HG03520 (cell line): Measurements from ENCODE around the gene USP22.

Experiments used
- ATAC-seq: cut with Tn5 transposase; IDR thresholded peaks from one replicate; pipeline ENCODE4 v1.9.1; 2021; ENCODE audit warnings: mild to moderate bottlenecking, moderate library complexity; ENCODE audit not compliant: unreplicated experiment

Gene USP22

DNA sequence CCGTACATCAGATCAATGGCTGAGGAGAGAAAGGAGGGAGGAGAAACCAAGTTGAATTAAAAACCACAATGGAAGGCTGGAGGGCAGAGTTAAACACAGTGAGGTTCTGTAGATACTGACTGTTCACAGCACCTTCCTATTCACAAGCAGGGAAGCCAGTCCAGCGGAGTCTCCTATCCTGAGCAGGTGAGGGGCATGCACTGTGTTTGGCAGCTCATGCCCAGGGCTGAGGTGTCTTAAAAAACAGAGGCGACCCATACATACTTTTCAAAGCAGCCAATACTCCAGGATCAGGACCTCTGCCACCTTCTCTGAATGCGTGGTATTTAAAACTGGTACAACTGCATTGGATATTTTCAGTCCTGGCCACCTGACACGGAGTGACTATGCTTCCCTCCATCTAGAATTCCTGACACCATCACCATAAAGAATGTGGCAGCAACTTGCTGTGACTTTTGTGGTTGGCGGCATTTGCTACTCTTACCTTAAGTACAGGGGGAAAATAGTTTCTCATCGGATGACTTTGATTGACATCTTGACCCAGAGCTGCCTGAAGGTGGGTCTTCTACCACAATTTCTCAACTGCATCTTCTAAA, 21.5 kb downstream of the USP22 start:
- ATAC-seq, result no peak

DNA sequence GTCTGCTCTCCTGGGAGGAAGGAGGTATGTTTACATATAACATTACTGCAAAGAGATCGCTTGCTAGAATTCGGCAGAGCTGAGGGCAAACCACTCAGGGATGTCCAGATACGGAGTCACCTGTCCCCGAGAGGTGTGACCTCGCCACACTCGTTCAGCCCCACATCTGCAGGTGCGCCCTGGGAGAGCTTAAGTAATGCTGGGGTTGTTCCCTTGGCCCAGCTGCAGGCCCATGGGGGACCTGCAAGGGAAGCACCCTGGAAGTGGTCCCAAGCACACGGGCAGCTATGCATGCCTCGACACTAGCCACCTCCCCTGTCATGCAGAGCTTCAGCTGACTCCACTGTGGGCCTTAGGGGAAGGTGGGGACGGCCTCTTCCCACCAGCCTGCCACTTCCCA, 22.2 kb downstream of the USP22 start:
- ATAC-seq, result no peak

DNA sequence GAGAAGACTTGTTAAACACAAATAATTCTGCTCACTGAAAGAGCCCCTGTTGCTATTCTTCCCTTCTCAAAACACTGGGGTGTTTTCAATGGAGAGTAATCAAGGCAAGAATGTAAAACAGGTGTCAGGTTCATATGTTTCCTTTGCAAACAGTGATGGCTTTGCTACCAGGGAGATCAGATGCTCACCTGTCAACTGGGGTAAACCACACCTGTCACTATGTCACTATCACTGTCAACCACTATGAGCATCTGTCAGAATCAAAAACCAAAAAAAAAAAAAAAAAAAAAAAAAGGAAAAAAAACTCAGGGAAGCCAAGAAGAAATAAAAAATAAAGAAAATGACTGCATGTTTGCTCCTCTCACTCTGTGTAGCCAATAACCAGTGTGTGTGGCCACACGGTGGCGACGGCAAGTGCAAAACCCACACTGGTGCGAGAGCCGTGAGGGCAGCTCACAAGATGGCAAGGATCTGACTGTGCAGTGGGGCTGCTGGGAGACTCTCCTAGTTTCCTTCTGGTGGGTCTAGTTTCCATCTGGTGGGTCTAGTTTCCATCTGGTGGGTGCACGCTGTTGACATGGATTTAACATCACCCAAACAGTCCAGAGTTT, 22.7 kb downstream of the USP22 start:
- no peak for ATAC-seq

DNA sequence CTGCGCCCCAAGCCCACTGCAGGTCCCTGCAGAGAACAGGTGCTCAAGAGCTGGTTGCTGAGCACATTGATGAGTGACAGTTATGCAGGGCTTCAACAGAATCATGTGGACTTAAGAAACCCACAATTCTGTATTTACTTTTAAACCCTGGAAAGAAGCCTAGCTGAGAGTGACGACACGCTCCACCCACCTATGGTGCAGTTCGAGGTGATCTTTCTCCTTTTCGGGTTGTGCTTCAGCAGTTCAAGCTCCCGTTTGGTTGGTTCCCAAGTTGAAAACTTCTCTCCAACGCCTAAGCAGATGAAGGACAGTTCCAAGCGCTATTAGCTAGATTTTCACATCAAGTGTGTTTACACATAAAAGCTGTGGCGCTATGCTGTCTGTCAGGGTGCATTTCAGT, 23.9 kb downstream of the USP22 start:
- ATAC-seq, result no peak

DNA sequence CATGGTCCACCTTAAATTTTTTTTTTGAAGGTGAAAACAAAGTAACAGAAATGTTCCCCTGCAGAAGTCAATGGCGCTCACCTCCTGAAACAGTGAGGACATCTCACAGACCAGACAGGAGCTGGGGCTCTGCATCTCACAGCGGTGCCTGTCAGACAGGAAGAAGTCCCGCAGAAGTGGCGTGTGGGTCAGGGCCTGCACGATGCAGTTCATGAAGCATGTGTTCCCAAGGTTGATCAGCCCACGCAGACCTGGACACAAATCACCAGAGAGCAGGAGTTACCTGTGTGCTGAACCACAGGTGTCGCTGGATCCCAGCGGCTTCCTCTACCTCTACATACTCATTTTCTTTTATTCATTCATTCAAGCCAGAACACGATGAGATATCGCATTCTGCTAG, 24.9 kb downstream of the USP22 start:
- no peak for ATAC-seq

DNA sequence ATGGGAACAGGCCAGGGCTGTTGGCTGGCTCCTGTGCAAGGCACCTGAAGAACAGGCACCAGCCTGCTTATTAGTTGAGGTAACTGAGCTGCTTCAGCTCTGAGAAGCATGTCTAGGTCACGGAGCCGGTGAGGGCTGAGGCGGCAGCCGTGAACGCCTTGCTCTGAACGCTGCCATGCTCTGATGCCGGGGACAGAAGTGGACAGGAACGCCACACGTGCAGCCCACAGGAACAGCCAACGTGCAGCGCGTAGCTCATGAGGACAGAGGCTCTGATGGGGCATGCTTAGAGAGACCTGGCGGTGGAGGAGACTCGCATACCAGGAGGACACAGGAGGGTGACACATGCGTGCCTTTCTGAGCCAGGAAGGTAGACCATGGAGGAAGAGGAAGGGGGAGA, 25.6 kb downstream of the USP22 start:
- no peak for ATAC-seq

DNA sequence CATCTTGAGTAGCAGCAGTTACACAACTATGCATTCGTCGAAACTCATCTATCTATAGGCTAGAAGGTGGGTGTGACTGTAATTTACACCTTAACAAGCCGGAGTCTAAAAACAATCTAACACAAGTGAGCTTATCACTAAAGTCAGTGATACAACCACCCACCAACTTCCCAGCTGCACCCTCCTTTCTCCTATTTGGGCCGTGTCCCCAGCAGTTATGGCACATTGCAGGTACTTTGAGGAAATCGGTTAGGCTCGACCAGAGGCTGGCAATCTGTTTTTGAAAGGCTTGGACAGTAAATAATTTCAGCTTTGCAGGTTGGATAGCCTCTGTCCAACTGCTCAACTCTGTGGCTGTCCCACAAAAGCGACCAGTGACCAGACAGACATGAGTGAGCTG, 26.0 kb downstream of the USP22 start:
- ATAC-seq, result no peak

DNA sequence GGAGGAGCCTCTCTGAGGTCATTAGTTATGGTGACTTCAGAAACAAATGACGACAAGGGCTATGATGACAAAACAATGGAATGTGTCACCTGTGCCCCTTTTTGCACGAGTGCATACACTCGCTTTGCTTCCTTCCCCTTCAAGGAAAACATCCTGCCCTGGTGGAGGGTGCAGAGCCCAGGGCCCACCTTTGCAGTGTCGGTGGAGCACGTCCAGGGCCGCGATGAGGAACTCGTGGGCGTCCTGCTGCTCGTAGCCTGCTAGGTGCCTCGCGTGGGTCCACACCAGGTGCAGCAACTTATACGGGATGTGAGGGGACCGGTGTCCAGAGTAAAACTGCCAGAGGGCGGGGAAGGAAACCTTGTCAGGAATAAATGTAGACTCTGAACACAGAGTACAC, 27.2 kb downstream of the USP22 start:
- no peak for ATAC-seq

DNA sequence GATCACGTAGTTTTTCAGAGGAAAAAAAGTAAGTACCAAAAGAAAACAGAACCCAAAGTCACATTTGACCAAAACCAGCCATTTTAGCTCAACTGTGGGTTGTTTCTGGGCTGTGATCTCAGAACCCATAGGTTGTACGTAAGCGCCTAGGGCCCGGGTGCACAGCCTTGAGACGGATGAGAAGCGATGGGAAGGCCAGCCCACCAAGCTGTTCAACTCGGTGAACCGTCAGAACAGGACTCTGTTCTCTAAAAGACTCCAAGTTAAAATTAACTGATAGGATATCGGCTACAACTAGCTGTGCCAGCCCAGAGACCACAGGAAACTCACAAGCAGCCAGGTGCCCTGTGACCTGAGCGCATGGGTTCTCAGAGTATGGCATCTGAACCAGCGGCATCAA, 28.3 kb downstream of the USP22 start:
- ATAC-seq, result no peak

DNA sequence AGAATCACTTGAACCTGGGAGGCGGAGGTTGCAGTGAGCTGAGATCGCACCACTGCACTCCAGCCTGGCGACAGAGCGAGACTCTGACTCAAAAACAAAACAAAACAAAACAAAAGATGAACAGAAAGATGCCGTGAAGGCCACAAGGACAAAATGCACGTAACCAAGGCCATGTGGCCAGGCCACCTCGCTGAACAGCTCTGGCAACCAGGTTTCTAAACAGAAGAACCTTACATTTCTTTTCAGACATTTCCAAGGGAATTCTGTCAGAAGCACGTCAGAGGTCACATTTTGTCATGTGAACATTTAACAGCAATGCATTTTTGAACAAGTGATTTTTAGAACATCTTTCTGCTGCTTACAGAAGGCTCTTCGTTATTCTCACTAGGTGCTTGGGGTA, 28.8 kb downstream of the USP22 start:
- ATAC-seq, result no peak

DNA sequence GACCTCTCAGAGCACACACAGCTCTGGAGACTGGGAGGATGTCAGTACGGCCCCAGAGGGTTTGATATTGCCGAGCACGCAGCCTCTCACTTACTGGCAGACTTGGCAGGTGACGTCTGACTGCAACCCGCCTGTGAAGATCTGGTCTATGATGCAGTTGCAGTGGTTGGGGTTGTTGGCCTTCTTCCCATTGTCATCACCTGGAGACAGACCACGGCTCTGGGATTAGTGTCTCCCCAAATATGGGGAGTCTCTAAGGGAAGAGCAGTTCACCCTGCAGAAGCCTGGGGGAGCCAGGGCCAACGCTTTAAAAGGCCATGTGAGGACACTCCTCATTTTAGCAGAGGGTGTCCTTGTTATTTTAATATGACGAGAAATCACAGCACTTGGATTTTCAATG, 30.1 kb downstream of the USP22 start:
- no peak for ATAC-seq

DNA sequence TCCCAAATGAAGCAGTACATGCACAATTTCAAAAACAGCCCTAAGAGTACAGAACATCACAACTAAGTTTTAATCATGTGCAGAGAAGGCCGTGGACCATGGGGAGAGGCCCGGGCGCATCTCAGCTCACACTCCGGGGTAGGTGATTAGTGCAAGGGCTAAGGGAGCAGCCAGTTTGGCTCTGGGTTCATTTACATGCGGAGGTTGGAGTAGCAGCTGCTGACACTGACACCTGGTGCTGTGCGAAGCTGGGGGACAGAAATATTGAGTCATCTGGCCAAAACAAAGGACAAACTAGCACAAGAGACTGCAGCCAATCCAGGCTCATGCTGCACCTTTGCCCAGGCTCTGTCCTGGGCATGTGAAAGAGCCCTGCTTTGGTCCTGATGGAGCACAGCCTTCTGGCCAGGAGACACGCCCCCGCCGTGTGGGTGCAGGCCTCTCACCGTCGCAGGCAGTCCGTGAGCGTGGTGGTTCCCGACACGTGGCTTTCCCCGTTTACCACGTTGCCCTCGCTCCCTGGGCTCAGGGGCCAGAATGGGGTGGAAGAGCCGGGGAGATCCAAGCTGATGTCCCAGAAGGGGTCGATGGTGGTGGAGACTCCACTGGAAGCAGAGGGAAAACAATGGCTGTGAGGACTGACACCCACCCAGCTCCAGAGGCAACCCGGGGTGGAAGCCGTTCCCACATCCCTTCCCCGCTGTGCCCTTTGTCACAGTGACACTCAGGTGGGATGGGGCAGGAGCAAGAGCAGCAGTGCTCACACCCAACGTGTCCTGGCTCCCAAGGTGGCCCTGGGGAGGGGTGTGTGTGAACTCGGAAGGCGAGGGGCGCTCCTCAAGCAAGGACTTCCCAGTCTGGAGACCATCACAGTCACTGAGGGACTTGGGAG, 31.9 kb downstream of the USP22 start:
- ATAC-seq, result no peak

DNA sequence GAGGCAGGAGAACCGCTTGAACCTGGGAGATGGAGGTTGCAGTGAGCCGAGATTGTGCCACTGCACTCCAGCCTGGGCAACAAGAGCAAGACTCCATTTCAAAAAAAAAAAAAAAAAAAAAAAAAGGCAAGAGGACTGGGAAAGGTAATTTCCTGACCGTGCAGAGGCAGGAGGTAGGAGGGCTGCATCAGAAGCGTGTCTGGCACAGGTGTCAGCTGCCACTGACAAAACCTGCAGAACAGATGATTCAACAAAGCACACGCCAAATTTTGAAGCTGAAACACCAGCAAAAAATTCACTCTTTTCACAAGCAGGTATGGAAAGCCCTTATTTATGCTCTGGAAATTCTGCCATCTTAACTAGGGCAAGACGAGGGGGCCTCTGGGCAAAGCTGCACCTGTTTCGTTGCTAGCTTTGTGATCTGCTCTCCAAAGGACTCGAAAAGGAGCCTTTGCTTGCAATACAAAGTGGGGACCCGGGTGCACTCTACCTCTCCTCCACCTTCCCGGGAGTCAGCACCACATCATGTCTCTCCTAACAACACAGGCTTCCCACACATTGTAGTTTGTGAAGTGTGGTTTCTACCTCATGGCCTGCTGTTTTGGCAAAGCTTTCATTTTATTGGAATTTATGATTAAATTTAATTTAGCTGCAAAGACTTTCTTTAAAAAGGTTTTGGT, 33.7 kb downstream of the USP22 start:
- no peak for ATAC-seq

DNA sequence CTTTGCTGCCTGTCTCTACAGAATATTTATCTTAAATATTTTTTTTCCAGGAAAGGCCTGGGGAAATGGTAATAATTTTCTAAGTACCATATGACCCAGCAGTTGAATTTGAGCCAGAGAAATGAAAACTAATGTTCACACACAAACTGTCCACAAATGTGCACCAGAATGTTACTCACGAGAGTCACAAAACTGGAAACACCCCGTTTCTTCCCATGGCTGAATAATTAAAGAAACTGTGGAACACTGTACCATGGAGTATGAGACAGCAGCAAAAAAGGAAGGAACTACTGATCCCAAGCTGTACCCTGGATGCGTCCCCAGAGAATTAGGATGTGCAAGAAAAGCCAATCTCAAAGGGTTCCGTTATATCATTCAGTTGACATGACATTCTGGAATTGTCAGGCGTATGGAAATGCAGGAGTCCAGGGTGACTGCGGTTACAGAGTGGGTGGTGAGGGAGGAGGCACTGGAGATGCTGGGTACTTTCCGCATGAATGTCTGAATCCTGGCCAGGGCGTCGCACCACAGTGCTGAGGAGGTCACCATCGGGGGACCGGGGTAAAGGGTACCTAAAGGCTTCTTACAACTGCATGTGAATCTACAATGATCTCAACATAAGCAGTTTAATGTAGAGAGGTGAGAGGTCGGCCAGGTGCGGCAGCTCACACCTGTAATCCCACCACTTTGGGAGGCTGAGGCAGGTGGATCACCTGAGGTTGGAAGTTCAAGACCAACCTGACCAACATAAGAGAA, 34.5 kb downstream of the USP22 start:
- no peak for ATAC-seq

DNA sequence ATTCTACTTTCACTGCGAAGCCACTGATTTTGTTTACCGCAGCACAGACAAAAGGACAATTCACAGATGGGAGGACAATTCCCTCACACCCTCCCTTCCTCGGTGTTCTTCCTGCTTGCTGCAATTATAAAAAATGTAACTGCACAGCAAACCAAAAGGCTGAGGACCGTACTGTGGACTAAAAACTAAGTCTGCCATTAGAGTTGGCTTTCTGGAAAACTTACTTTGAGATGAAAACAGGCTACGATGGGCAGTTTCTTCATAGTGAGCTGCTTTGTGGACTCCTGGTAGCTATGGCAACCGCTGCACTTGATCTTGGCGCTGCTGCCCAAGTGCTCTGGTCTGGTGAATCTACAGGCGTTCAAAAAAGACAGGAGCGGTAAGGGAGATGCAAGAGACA, 35.2 kb downstream of the USP22 start:
- no peak for ATAC-seq

DNA sequence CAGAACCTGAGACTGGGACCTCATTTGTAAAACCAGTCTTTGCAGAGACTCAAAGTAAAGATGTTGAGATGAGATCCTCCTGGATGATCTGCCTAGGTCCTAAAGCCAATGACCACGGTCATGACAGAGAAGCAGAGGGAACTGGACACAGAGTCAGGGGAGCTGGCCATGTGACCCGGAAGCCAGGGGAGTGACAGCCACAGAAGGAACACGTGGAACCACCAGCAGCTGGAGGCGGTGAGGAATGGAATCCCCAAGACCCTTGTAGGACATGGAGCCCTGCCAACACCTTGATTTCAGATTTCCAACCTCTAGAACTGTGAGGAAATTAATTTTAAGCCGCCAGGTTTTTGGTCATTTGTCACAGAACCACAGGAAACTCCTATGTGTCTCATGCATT, 37.0 kb downstream of the USP22 start:
- ATAC-seq, result no peak

DNA sequence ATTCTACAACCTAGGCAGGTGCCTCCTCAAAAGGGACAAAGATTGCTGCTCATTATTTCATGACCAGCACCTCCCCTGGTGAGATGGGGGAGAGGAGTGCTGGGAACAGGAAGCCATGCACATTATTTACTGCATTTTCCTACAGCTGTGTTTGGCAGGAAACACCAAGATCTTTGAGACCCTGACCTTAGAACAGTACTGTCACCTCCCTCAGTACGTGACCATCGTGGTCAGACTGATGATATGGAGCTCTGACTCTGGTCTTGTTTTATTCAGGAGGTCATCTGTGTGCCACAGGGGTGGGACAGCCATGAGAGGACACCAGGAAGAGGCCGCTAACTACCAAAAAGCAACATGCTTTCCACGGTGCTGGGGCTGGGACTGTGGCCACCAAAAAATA, 37.4 kb downstream of the USP22 start:
- no peak for ATAC-seq

DNA sequence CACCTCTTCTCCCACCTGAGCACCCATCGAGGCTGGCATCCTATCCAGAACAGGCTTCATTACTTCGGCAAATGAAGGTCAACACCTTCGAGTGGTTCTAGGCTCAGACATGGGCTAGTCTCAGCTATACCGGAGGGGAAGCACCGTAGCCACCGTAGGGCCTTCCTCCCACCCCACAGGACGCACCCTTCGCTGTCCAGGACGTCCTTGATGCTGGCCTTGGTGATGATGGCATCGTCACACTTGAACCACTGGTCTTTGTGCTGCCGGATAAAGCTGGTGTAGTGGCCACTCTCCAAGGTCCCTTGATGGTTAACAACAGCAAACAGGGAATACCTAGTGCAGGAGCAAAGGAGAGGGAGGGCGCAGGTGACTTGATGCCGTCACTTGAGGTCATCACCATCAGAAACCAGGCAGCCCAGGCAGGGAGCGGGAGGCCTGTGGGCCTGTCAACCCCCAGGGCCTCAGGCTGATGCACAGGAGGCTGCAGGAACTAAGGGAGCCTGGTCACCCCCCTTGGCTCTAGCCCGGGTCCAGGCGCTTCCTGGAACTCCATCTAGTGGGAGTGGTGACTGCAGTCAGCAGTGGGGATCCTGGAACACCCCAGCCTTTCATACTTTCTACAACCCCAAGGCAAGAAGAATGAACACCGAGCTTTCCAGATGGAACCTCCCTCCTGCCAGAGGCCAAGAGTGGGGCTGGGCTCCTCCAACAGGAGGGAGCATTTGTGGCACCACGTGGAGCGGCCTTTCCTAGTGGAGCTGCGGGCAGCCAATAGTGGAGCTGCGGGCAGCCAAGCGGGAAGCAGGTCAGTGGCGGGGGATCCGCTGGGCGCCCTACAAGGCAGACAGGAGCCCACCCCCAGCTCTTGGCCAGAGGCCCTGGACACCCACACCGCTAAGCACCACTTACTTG, 38.5 kb downstream of the USP22 start:
- ATAC-seq, result no peak

DNA sequence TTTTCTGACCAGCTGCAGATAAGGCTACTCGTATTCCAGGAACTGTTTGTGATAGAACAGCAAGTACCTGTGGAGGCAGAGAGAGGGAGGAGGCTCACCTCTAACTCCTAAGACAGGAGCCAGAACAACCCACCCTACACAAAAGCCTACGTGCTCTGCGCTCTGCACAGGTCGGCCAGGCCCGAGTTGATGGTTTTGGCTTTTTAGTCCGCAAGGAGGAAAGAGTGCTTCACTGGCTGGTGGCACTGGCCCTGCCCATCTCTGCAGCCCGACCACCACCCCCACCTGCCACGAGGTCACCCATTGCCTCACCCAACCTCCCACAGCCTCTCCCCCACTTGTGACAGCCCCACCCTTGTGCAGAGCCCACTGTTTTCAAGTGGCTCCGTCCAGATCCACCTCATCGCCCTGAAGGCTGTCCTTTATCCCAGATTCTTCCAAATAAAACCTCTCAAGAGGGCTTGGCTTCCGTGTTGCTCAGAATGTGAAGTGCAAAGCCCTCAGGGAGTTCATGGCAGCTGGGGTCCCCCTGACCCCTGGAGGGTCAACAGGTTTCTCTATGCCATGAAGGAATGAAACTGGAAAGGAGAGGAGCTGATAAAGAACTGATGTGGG, 39.7 kb downstream of the USP22 start:
- no peak for ATAC-seq
